GM18909 (cell line): Measurements from ENCODE around the gene PDE8B.

Experiments
- ATAC-seq: cut with Tn5 transposase; IDR thresholded peaks from one replicate; pipeline ENCODE4 v1.9.1; 2021; ENCODE audit warnings: mild to moderate bottlenecking; ENCODE audit not compliant: unreplicated experiment, poor library complexity

Gene PDE8B

DNA sequence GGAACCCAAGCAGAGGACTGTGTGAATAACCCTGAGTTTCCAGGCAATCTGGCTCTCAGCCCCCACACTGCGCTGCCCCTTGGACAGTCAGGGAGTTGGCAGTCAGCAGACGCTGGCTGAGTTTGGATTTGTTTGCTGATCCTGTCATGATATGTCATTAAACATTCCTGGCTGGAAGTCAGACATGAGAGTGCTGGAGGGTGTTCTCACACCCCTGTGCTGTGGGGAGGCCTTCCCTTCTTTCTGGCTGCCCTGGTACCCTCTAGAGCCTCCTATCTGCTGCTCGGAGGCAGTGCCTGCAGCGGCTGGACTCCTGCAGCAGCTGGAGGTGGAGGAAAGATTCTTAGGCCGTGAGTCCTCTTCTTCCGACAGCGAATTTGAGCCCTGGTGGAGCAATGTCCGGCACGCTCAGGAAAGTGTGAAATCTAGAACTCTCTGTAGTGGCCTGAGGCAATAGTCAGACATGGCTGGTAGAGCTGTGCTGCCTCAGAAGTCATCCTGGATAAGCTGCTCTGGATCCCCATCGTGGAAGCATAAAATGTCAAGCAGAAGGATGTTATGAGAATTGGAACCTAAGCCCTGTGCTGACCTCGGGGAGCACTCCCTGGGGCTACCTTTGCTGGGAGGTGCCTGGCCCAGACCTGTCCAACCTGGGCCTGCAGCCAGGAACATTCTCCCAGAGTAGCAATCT, 72.0 kb downstream of the PDE8B start:
- no peak for ATAC-seq

DNA sequence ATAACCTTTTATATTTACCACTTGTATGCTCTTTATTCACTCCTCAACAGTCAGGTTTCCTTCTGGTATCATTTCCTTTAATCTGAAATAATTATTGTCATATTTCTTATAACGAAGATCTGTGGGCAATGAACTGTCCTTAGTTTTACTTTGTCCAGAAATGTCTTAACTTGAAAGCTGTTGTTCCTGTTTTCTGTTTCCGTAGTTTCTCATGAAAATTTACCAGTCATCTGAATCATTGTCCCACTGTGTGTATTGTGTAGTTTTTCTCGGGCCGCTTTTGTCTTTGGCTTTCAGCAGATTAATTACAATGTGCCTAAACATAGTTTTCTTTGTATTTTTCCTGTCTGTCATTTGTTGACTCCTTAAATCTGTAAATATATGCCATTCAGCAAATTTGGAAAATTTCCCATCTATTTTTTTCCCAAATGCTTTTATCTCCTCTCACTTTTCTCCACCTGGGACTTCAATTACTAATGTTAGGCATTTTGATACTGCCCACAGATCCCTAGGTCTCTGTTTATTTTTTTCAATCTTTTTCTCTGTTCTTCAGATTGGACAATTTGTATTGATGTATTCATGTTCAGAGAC, 74.9 kb downstream of the PDE8B start:
- no peak for ATAC-seq

DNA sequence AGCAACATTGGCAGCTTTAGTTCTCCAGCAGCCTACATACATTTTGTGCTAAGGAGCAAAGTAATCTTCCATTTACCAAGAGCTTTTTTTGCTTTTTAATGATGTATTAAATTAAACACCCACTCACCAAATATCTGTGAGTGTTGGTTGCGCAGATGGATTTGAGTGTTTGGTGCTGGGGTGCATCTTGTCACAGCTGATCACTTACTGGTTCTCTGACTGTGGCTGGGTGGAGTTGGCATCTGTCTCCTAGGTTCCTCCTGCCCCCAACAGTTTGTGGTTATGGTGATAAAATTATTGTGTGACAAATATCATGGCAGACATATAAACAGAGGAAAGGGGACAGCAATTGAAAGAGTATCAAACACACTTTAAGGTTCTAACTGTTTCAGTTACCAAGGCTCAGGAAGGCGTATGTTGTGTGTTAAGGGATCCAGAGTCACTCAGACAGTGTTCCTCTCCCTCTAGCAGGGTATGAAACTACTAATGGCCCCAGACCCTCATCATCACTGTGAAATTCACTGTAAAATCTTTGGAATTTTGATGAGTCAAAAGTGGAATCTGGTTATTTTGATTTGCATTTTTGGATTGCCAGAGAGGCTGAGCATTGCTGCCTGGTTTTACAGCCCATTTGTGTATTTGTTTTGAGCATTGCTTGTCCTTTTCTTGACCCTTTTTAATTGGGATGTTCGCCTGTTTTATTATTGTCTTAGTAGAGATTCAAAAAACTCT, 81.7 kb downstream of the PDE8B start:
- no peak for ATAC-seq

DNA sequence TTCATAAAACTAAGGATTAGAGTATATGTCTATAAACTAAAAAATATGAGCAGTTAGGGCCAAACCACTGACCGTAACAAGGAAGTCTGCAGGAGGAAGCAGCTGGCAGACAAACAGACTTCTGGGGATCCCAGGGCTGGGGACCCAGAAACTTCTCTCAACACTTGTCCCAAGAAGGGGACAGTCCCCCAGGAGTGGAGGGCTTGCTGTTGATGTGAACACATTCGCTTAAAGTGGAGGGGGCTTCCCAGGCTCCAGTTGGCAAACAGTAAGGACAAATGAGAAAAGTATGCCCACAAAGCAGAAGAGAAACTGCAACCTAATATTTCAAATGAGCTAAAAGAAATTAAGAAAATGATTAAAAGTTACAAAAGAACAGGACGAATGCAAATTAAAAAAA, 83.7 kb downstream of the PDE8B start:
- no peak for ATAC-seq

DNA sequence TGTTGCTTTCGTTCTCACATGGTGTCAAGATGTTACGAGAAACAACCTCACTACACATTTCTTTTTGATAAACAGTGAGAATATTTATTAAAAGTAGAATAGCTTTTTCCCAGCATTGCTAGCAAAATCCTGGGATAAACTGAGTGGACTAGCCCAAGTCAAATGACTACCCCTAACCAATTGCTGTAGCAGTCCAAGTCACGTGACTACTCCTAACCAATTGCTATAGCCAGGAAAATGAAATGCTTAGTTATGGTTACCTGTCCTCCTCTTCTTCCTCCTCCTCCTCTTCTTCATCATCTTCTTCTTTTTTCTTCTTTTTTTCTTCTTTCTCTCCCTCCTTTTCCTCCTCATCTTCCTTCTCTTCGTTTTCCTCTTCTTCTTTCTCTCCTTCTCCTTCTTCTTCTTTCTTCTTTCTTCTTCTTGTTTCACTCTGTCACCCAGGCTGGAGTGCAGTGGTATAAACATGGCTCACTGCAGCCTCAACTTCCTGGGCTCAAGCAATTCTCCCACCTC, 85.4 kb downstream of the PDE8B start:
- no peak for ATAC-seq

DNA sequence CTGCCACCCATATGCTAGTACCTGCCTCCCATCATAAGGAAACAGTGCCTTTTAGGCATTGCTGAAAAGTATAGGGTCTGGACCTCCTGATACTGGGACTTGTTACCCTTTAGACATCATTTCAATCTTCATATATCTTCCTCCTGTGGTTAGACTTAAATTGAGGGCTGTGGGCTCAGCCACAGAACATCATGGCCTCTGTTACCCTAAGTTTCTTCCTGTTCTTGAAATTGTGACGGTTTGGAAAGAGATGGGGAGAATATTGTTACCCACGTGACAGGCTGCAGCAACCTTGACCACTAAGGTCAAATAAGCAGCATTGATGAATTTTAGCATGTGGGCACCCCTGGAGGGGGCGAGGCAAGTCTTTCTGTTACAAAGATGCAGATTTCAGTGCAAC, 87.7 kb downstream of the PDE8B start:
- ATAC-seq, result no peak

DNA sequence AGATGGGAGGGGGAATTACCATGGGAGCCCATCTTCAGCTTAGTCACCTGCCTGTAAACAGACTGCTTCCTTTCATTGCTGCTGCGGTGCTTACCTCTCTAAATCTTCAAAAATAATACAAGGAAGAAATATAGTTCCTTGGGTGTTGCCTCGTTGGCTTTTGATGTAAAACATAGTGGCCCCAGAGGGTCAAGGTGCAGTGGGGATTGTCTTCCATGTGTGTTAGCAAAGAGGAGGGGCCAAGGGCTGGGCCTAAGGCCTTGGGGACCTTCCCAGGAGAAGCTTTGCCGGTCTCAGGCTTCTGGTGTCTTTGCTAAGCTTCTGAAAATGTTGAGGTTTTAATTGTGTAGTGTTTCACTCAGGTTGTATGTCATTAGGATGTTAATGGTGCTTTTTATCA, 90.0 kb downstream of the PDE8B start:
- no peak for ATAC-seq

DNA sequence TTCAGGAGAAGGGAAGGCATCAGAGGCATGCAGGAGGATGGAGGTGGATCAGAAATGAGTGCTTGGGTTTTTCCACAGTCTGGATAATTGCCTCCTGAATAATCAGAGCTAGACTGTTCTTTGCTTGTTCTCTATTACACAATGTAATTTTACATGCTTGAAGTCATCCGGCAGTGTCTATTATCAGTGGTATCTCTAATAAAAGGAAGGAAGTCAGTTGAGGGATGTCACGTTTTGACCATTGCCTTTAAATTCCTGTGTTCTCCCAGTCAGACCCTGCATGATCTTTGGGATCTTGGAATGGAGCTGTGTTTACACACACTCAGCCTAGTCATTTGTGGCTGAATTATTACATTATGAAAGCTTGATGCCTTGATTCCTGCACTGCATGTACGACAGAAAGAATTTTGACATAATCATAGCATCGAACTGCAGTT, 91.0 kb downstream of the PDE8B start:
- no peak for ATAC-seq

DNA sequence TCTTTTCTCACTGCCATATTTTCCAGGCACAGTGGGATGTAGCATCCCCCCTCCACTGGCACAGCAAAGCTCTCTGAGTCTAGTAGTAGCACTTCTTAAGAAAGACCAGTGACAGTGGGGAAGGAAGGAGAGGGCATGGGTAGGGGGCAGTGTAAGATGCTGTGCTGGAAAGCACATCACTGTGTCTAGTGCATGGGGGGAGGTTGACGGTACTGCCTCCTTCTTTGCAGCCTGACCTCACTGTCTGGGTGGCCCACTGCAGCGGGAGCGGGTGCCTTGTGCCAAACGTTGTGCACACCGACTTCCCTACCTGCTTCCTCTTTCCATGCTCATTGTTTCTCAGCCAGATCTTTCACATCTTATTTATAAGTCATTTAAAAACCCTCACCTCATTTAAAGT, 91.8 kb downstream of the PDE8B start:
- no peak for ATAC-seq

DNA sequence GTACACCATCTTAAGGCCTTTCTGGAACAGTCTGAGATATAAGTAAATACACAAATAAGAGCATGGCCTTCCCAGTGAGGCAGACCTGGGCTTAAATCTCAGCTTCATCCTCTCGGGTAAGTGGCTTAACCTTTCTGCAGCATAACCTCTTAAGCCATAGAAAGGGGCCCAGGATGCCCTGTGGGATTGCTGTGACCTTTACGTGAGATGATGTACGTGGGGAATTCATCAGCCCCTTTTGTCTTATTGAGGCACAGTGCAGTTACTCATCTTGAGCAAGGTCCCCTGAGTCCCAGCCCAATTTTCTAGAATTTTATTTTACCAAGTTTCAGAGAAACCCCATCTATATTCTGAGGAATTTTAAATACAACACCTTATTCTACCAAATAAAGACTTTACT, 92.2 kb downstream of the PDE8B start:
- ATAC-seq, result no peak

DNA sequence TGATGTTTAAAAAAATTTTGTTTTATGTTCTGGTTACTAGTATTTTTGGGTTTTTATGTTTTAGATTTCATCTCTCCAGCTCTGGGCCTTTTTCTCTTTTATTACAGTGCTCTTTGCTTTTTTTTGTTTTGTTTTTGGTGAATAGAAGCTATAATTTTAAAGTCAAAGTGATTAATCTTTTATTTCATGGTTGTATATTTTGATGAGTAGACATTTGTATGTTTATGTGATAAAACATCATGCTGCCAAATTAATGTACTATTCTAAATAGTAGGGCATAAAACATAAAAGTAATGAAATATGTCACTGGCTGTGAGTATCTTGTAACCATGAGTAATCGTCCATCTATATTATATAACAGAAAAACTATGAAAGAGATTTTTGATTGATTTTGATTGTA, 93.9 kb downstream of the PDE8B start:
- no peak for ATAC-seq

DNA sequence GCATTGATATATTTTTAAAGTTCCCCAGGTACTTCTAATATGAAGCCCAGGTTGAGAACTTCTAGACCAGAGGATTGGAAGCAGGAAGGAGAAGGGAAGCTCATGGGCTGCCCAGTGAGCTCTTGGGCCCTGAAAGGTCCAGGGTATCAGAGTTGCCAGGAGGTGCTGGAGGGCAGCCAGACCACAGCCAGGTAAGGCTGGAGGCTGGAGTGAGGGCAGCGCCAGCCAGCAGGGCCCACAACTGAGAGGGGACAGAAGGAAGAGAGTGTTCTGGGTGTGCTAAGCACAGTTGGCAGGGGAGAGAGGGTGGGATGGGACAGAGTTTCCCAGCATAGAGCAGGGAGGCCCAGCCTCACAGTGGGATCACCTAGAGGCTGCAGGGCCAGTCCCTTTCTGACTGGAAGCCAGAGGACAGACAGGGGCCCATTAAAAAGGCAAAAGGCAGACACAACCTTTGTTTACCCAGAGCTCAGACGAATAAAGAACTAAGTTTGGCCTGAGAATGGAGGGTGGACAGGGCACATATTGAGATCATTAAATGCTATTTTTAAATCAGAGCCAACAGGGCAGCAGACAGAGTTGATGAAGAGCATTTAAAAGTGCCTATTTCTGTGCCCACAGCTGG, 94.9 kb downstream of the PDE8B start:
- ATAC-seq, result no peak

DNA sequence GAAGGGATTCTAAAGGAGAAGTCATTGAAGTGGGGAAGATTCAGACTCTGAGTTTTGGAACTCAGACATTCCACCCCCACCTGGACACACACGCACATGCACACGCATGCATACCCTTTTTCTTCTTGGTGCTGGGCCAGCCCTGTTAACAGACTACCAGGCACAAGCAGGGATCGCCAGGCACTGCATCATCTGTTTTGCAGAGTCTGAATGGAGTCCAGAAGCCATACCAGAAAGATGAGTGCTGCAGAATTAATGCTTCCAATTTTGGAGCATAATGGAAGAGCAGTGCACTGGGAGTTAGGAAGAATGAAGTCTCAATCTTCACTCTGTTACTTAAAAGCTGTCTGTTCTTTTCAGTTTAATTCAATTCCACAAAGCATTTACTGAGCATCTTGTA, 95.5 kb downstream of the PDE8B start:
- no peak for ATAC-seq

DNA sequence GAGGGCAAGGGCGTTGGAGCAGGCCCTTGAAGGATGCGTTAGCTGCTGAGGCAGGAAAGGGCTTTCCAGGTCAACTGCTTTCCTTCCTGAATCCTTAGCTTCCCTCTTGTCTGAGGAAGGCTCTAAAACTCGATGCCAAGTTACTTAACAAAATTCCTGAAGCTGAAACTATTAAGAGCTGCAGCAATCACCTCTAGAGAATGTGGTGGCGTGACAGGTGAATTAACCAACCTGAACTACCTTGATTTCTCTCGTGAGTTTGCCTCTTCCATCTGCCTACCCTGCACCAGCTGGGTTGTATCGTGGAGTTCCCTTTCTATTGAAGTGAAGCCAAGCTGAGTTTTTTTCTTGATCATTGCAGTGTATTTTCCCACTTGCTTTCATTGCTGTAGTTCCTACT, 96.1 kb downstream of the PDE8B start:
- ATAC-seq, result no peak

DNA sequence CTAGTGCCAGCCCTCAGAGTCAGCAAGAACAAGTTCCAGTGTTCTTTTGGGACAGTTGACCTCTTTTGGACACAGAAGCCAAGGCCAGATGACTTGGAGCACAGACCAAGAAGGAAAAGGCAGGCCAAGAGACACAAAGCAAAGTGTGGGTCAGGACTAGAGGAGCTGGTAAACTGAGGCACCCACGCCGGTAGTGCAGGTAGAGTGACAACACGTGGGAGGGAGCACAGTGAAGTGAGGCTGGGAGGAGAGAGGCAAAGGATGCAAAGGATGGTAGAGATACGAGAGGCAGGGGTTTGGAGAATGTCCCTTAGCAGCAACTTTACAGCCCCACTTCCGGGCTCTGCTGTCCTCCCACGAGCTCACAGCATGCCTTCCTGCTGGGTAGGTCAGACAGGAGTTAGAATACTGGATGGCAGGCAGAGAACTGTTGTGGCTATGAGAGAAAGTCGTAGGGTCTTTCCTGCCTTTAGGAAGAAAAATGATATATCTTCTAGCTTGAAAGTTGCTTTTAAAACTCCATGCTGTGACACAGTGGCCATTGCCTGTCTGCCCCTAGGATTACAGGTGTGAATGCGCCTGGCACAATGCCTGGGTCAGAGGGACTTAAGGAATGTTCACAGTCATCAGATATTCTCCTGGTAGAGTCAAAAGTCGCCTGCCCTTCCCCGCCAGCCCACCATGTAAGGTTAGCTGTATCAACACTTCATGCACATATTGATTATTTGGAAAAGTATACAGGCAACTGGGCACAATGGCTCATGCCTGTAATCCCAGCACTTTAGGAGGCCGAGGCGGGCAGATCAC, 97.9 kb downstream of the PDE8B start:
- ATAC-seq, result no peak

DNA sequence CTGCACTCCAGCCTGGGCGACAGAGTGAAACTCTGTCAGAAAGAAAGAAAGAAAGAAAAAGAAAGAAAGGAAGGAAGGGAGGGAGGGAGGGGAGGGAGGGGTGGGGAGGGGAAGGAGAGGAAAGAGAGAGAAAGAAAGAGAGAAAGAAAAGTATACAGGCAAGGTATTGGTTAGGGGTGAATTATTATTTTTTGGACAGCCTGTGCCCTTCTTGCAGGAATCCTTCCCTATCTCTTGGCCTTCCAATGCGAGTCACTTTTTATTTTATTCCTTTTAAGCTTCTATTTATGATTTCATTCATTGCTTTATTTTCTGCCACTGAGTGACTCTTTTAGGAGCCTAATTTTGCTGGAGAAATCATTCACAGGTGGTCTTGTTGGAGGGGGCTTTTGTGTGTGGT, 98.7 kb downstream of the PDE8B start:
- ATAC-seq, result no peak

DNA sequence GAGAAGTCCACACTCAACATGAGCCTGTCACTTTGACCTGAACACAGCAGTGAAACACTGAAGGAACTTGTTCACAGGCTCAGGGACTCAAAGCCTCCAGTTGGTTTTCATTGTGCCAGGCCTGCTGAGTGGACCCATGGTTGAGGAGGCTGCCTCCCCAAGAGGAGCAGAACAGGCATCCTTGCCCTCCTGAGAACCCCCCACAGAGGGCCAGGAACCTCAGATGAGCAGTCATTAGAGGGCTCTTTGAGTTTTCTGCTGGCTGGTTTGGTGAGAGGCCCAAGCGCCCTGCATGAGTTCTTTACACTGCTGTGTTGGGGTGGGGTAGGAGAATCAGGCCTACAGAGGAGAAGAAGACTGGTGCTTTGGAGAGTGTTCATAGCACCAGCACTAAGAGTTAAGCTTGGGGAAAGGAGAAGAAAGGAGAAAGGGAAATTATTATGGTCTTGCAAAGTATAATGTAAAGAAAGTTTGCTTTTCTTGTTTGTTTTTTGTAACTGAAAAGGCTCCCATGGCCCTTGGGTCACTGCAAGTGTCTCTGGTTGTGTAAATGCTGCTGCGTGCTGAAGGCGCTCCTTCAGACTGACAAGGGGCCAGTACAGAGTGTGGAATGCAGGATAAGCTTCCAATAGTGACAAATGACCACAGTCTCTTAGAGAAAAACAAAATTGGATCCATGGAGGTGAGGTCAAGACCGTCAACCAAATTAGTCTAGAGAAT, 100.2 kb downstream of the PDE8B start:
- ATAC-seq, result no peak

DNA sequence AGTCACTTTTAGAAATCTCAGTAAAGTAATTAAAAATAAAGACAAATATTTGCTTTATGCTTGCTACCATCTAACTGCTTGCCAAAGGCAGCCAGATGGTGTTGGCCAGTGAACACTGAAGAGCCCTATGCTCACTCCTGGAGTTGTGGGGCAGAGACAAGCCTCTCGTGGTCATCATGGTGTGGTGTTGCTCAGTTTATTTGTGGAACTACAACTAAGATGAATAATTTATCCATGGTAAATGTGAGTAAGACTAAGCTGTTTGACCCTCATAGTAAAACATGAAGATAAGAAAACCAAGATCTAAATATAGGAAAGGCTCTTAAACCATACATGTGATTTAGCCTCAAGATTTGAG, 100.7 kb downstream of the PDE8B start:
- ATAC-seq, result no peak

DNA sequence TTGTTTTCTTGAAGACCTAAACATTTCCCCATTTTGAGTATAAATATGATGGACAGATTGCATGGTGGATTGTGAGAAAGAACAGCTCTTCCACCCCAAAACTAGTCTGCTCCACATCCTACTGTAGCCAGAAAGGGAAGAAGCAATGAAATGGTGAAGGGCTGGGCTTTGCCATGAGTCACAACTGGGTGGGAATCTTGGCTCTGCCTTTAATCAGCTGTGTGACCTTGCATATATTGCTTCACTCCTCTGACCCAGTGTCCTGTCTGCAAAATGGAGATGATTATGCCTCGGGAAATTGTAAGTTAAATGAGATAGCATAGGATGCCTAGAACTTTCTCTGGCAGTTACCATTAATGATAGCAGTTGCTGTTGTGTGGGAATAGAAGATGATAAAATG, 101.9 kb downstream of the PDE8B start:
- no peak for ATAC-seq
